Suprapubic skin (tissue), 4 donors: Measurements from ENCODE around the gene OTOP2.

Experiments used
- CTCF ChIP-seq, 2 donors: fragments of 200-600 bp in 1 of 2; fragments of 450-650 bp in 1 of 2; sonication (generic) in 1 of 2; IDR thresholded peaks; one replicate each; pipeline ENCODE4 v1.5.1; 2016 to 2019; ENCODE audit warnings: antibody characterized with exemption in 2 of 2, mild to moderate bottlenecking in 1 of 2, moderate library complexity in 1 of 2
- POLR2A ChIP-seq, 2 donors: fragments of 450-650 bp; IDR thresholded peaks; one replicate each; pipeline ENCODE4 v1.6.1; 2017; ENCODE audit warnings: antibody characterized with exemption in 2 of 2, mild to moderate bottlenecking in 2 of 2, moderate library complexity in 2 of 2
- POLR2AphosphoS5 ChIP-seq, 3 donors: sonication (generic); formaldehyde crosslinking; IDR thresholded peaks; one replicate each; pipeline ENCODE4 v1.6.1; 2017; ENCODE audit warnings: antibody characterized with exemption in 3 of 3

GRCh38 chr17:74977802-74978201, 53.7 kb downstream of the OTOP2 start:
- no peak for TF ChIP-seq POLR2AphosphoS5 (IDR thresholded peaks at IDR 0.05)
- TF ChIP-seq CTCF (IDR thresholded peaks at IDR 0.05) = no peak
- TF ChIP-seq POLR2A (IDR thresholded peaks at IDR 0.05) = no peak
